RWPE1 (cell line): Measurements from ENCODE around the gene POU2F3.

ENCODE experiments used
- CTCF ChIA-PET: fragments of 350-600 bp; sonication (Branson Sonifier 250); formaldehyde crosslinking; extraction: SDS; loops from one replicate; lab custom pipeline; 2021; lab: Yijun Ruan, JAX
- POLR2A ChIA-PET: fragments of 400-600 bp; formaldehyde crosslinking; extraction: SDS; loops from one replicate; lab custom pipeline; 2020; ENCODE audit warnings: antibody characterized with exemption; ENCODE audit not compliant: low non-redundant PET; lab: Yijun Ruan, JAX
- DNase-seq: peaks from one replicate; pipeline ENCODE4 v3.0.0; 2012; ENCODE audit warnings: low spot score
- H3K27ac ChIP-seq: fragments of 450-650 bp; 2 replicates; pipeline ENCODE4 v1.5.1; 2017
- CTCF ChIP-seq: fragments of 450-650 bp; conservative IDR thresholded peaks from 2 replicates; pipeline ENCODE4 v1.5.1; 2017; ENCODE audit warnings: low read depth, mild to moderate bottlenecking

POU2F3 gene

GRCh38 chr11:120229451-120230424 is 10.2 kb upstream of the POU2F3 start:
- ChIA-PET POLR2A (no interaction called here), CTCF (interaction anchor here (0.6 to 1.4 kb wide), 15 partner anchors 19 to 780 kb away, joined by 3 to 7 read pairs (median 4); partner anchors contain the start of genes OAF and TRIM29)
- TF ChIP-seq CTCF: peak; percentile 64
- H3K27ac ChIP-seq: no peak overlapping the region
- peak; percentile 63 for DNase-seq

- H3K27ac ChIP-seq: no peak overlapping the region
- CTCF ChIA-PET: interaction anchor here (0.6 kb wide), 1 partner anchor 630 kb away, joined by 4 read pairs; no protein-coding TSS in a partner anchor
- POLR2A ChIA-PET: no interaction called here
- no peak for DNase-seq
- no peak for TF ChIP-seq CTCF
These were observed 9.4 kb upstream of the POU2F3 start for GRCh38 chr11:120230433-120231071.

- CTCF ChIA-PET: interaction anchor here (1.0 kb wide), 1 partner anchor 62 kb away, joined by 3 read pairs; no protein-coding TSS in a partner anchor
- DNase-seq: no peak
- no peak overlapping the region for H3K27ac ChIP-seq
- TF ChIP-seq CTCF: no peak
- POLR2A ChIA-PET: no interaction called here
These were observed 8.0 kb upstream of the POU2F3 start for GRCh38 chr11:120231963-120232362.

GRCh38 chr11:120233207-120233803 is 6.6 kb upstream of the POU2F3 start:
- no peak for DNase-seq
- TF ChIP-seq CTCF: no peak
- POLR2A ChIA-PET: no interaction called here
- H3K27ac ChIP-seq: no peak overlapping the region
- CTCF ChIA-PET: interaction anchor here (0.6 to 4.4 kb wide), 5 partner anchors 9 to 291 kb away, joined by 3 to 51 read pairs (median 3); no protein-coding TSS in a partner anchor

- CTCF ChIA-PET: interaction anchor here (0.6 to 4.4 kb wide), 14 partner anchors 13 to 247 kb away, joined by 3 to 51 read pairs (median 4); partner anchors contain the start of gene TRIM29
- peak; percentile 90 for DNase-seq
- H3K27ac ChIP-seq: peak overlapping the region; percentile 39
- POLR2A ChIA-PET: no interaction called here
- peak; percentile 86 for TF ChIP-seq CTCF
These were observed 4.8 kb upstream of the POU2F3 start for GRCh38 chr11:120235024-120235628.
